HL-60 (cell line): ENCODE results near the gene SLC14A1.

ENCODE experiments used
- DNase-seq, 2 experiments: peaks; one replicate each; pipeline ENCODE4 v3.0.0-alpha.2; 2010 to 2020; ENCODE audit warnings: low read depth in 1 of 2, low spot score in 1 of 2
- H3K27ac ChIP-seq: fragments of 250-450 bp; sonication (Bioruptor Pico); replicated peaks from 2 replicates; pipeline ENCODE4 v1.5.1; 2020; ENCODE audit warnings: mild to moderate bottlenecking, moderate library complexity
- H3K27me3 ChIP-seq: fragments of 250-450 bp; sonication (Bioruptor Pico); 2 replicates; pipeline ENCODE4 v1.5.1; 2021; ENCODE audit warnings: mild to moderate bottlenecking, moderate library complexity; ENCODE audit not compliant: insufficient read depth, poor library complexity, severe bottlenecking
- H3K4me3 ChIP-seq: replicated peaks from 2 replicates; pipeline ENCODE4 v1.5.1; 2011; ENCODE audit warnings: mild to moderate bottlenecking, control low read depth, low read length; ENCODE audit not compliant: insufficient read depth
- CTCF ChIP-seq: IDR thresholded peaks from one replicate; pipeline ENCODE4 v1.5.1; 2011; ENCODE audit warnings: low read length, control low read depth, inconsistent platforms; ENCODE audit not compliant: insufficient read depth
- GABPA ChIP-seq: IDR thresholded peaks from 2 replicates; pipeline ENCODE4 v1.6.1; 2012; ENCODE audit warnings: low read depth
- POLR2AphosphoS5 ChIP-seq: IDR thresholded peaks from 2 replicates; pipeline ENCODE4 v1.6.1; 2012; ENCODE audit warnings: low read depth
- SPI1 ChIP-seq: IDR thresholded peaks from 2 replicates; pipeline ENCODE4 v1.6.1; 2012; ENCODE audit warnings: low read depth, mild to moderate bottlenecking, borderline replicate concordance
- TF ChIP-seq, protein P1 (sequence below): IDR thresholded peaks from 2 replicates; pipeline ENCODE4 v1.6.1; 2012; ENCODE audit warnings: low read depth; ENCODE audit not compliant: insufficient replicate concordance

The SLC14A1 gene

DNA sequence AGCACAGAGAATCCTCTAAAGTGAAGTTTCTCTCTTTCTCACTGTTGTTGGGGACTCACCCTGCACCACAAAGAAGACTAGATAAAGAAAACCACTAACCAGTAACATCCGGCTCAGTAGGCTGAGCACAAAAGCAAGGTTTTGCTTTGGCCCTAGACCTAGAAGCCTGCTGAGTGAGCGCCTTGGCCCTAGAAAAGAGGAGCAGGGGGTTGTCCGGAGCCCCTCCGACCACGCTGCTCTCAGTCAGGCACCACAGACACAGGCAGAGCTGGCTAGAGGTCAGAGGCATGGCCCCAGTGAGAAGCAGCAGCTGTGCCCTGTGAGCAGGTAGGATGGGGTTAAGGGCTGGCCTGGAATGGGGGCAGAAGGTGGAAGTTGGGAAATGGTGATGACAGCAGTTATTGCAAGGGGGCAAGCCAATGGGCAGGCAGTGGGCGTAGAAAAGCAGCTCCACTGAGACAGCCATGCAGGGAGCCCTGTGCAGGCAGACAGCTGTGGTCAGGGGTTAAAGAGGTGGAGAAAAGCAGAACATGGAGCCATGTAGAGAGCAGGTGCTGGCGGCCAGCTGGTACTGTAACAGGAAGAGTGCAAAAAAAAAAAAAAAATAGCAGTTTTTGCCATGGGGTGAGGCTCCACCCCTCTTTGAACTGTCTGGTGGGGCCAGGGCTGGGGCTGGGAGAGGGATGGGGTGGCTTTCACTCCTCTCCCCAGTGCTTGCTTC, 36.9 kb upstream of the SLC14A1 start:
- DNase-seq = peak; percentile 97 to 100
- TF ChIP-seq POLR2AphosphoS5 (peak; percentile 99), SPI1 (peak; percentile 84), CTCF (no peak), GABPA (peak; percentile 39; the same call in 1 of the 2 replicates)
- TF ChIP-seq, protein P1, sequence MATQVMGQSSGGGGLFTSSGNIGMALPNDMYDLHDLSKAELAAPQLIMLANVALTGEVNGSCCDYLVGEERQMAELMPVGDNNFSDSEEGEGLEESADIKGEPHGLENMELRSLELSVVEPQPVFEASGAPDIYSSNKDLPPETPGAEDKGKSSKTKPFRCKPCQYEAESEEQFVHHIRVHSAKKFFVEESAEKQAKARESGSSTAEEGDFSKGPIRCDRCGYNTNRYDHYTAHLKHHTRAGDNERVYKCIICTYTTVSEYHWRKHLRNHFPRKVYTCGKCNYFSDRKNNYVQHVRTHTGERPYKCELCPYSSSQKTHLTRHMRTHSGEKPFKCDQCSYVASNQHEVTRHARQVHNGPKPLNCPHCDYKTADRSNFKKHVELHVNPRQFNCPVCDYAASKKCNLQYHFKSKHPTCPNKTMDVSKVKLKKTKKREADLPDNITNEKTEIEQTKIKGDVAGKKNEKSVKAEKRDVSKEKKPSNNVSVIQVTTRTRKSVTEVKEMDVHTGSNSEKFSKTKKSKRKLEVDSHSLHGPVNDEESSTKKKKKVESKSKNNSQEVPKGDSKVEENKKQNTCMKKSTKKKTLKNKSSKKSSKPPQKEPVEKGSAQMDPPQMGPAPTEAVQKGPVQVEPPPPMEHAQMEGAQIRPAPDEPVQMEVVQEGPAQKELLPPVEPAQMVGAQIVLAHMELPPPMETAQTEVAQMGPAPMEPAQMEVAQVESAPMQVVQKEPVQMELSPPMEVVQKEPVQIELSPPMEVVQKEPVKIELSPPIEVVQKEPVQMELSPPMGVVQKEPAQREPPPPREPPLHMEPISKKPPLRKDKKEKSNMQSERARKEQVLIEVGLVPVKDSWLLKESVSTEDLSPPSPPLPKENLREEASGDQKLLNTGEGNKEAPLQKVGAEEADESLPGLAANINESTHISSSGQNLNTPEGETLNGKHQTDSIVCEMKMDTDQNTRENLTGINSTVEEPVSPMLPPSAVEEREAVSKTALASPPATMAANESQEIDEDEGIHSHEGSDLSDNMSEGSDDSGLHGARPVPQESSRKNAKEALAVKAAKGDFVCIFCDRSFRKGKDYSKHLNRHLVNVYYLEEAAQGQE = peak; percentile 1
- peak overlapping the region; percentile 96 for H3K27ac ChIP-seq

GRCh38 chr18:45687621-45688020, 36.4 kb upstream of the SLC14A1 start:
- no peak for TF ChIP-seq CTCF
- TF ChIP-seq, protein P1 = peak; percentile 1
- Histone ChIP-seq H3K4me3 (peak overlapping the region; percentile 18), H3K27me3 (no peaks in the 10 kb centered on the region), H3K27ac (peak overlapping the region; percentile 96)
- DNase-seq = peak in 1 of 2 experiments; percentile 91

More for the DNA sequence above, 36.9 kb upstream of the SLC14A1 start:
- Histone ChIP-seq H3K27me3 (no peaks in the 10 kb centered on the region), H3K4me3 (peak overlapping the region; percentile 19)

DNA sequence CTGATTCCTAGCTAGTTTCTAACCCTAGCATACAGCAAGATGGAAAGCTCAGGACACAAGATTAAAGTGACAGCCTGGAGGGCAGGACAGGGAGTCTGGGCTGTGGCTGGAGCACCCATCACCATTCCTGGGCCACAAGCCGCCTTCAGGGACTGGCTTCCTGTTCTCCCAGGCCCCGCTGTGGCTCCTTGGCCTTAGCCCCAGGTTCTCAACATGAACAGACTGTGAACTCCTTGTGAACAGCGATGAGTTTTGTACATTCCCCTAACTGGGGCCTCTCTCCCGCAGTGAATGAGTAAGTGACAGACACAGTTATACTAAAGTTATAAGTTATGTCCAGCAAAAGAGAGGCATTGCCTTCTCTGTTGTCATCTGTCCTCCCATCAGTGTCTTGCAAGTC, 35.9 kb upstream of the SLC14A1 start:
- no peaks in the 10 kb centered on the region for H3K27me3 ChIP-seq
- no peak for DNase-seq
- no peak overlapping the region for H3K4me3 ChIP-seq
- peak overlapping the region; percentile 96 for H3K27ac ChIP-seq
- no peak for TF ChIP-seq POLR2AphosphoS5

GRCh38 chr18:45688833-45689232, 35.1 kb upstream of the SLC14A1 start:
- Histone ChIP-seq H3K27me3 (no peaks in the 10 kb centered on the region), H3K4me3 (no peak overlapping the region), H3K27ac (peak overlapping the region; percentile 96)
- DNase-seq = no peak
- TF ChIP-seq GABPA = no peak
- no peak for TF ChIP-seq POLR2AphosphoS5
- TF ChIP-seq, protein P1 = no peak
- TF ChIP-seq CTCF = no peak
- no peak for TF ChIP-seq SPI1
